Neutrophil (primary cell): Measurements from ENCODE around the gene MOV10.
A peak's percentile ranks its signal among the peaks of the same experiment; 100 is the strongest.

Source experiments
- H3K27ac ChIP-seq: fragments of 200-600 bp; sonication (generic); 2 replicates; pipeline ENCODE4 v1.5.1; 2016; ENCODE audit warnings: mild to moderate bottlenecking, moderate library complexity
- H3K27me3 ChIP-seq: fragments of 200-600 bp; sonication (generic); 2 replicates; pipeline ENCODE4 v1.6.0; 2016; ENCODE audit warnings: mild to moderate bottlenecking
- H3K36me3 ChIP-seq: fragments of 200-600 bp; sonication (generic); 2 replicates; pipeline ENCODE4 v1.5.1; 2017
- H3K4me1 ChIP-seq, 2 experiments: fragments of 200-600 bp in 1 of 2; sonication (generic) in 1 of 2; 1 replicate in 1 of 2; 2 replicates in 1 of 2; pipeline versions ENCODE4 v1.5.1 to v1.6.1; 2013 to 2016; ENCODE audit warnings: low read depth in 1 of 2, low read length in 1 of 2, mild to moderate bottlenecking in 1 of 2, moderate library complexity in 1 of 2; ENCODE audit not compliant: control insufficient read depth in 1 of 2, insufficient read depth in 1 of 2
- H3K4me3 ChIP-seq, 2 experiments: fragments of 200-600 bp in 1 of 2; sonication (generic) in 1 of 2; 1 replicate in 1 of 2; 2 replicates in 1 of 2; pipeline ENCODE4 v1.5.1; 2013 to 2016; ENCODE audit warnings: low read depth in 1 of 2, low read length in 1 of 2, mild to moderate bottlenecking in 1 of 2, moderate library complexity in 1 of 2
- H3K9me3 ChIP-seq: fragments of 200-600 bp; sonication (generic); 2 replicates; pipeline ENCODE4 v1.5.1; 2016
- TF ChIP-seq, protein P1 (sequence below): fragments of 200-600 bp; sonication (generic); IDR thresholded peaks from 2 replicates; pipeline ENCODE4 v1.5.1; 2016; ENCODE audit warnings: antibody characterized with exemption

MOV10 gene

DNA sequence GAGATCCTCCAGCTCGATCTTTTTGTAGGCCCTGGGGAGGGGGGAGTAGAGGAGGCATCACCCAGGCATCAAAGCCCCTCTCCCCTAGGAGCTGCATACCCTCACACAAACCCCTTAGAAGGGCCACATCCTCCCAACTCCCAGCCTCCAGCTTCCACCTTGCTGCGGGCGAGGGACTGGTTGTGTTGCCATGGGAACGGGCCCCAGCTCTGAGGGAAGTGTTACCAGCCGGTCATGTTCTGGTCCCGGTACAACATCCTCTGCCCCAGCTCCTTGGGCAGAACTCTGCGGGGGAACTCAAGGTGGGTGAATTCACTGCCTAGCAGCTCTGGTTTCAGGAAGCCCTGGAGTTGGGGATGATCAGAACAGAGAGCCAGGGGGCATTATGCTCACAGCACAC, 36.6 kb downstream of the MOV10 start:
- peaks cover 25 to 33% of the 10 kb centered on the region in 2 experiments for H3K4me1 ChIP-seq
- no peak overlapping the region for H3K27ac ChIP-seq
- no peak overlapping the region for H3K4me3 ChIP-seq
- TF ChIP-seq, protein P1, sequence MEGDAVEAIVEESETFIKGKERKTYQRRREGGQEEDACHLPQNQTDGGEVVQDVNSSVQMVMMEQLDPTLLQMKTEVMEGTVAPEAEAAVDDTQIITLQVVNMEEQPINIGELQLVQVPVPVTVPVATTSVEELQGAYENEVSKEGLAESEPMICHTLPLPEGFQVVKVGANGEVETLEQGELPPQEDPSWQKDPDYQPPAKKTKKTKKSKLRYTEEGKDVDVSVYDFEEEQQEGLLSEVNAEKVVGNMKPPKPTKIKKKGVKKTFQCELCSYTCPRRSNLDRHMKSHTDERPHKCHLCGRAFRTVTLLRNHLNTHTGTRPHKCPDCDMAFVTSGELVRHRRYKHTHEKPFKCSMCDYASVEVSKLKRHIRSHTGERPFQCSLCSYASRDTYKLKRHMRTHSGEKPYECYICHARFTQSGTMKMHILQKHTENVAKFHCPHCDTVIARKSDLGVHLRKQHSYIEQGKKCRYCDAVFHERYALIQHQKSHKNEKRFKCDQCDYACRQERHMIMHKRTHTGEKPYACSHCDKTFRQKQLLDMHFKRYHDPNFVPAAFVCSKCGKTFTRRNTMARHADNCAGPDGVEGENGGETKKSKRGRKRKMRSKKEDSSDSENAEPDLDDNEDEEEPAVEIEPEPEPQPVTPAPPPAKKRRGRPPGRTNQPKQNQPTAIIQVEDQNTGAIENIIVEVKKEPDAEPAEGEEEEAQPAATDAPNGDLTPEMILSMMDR, result no peak
- H3K9me3 ChIP-seq, result no peaks in the 10 kb centered on the region
- peaks cover 100% of the 10 kb centered on the region for H3K27me3 ChIP-seq
- no peaks in the 10 kb centered on the region for H3K36me3 ChIP-seq

GRCh38 chr1:112711670-112712069, 37.2 kb downstream of the MOV10 start:
- Histone ChIP-seq H3K27me3 (peaks cover 100% of the 10 kb centered on the region), H3K36me3 (no peaks in the 10 kb centered on the region), H3K4me1 (peaks cover 27 to 35% of the 10 kb centered on the region in 2 experiments), H3K9me3 (no peaks in the 10 kb centered on the region), H3K27ac (no peak overlapping the region), H3K4me3 (no peak overlapping the region)
- TF ChIP-seq, protein P1, result no peak

DNA sequence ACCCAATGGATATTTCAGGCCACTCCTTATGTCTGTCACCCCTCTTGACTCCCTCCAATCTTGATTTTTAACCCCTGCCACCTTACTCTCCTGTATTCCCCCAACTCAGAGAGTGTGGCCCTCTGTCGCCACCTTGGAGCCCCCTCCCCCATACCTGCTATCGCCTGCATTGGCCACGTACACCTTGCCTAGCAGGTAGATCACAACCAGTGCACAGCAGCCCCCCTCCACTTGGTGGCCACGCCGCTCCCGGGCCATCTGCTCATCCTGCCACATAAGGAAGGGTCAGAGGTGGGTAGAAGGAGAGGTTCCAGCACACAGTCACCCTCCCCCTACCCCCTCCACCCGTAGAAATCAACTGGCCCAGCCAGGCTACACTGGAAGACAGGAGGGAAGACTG, 37.7 kb downstream of the MOV10 start:
- TF ChIP-seq, protein P1, result no peak
- H3K4me1 ChIP-seq, result peaks cover 26 to 32% of the 10 kb centered on the region in 2 experiments

DNA sequence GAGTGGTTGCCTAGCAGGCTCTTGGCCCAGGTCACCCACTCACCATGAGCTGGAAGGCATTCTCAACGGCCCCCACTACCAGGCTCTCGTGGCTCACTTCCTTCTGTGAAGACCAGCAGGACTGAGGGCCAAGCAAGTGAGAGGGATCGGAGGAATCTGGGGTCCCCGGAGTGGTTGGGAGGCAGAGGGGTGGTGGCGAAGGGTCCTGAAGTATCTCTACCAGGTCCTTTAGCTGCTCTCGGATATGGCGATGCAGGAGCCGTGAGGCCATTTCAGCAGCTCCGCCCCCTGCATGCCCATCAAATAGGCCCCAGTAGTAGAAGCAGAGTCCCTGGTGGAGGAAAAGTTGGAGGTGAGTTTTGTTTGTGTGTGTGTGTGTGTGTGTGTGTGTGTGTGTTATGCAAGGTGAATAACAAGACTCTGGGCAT, 38.3 kb downstream of the MOV10 start:
- Histone ChIP-seq H3K36me3 (no peaks in the 10 kb centered on the region), H3K9me3 (no peaks in the 10 kb centered on the region), H3K27ac (no peak overlapping the region), H3K4me3 (no peak overlapping the region), H3K4me1 (peaks cover 26 to 29% of the 10 kb centered on the region in 2 experiments), H3K27me3 (peaks cover 100% of the 10 kb centered on the region)
- TF ChIP-seq, protein P1, result no peak

More for the DNA sequence above, 37.7 kb downstream of the MOV10 start:
- H3K4me3 ChIP-seq, result no peak overlapping the region
- peaks cover 100% of the 10 kb centered on the region for H3K27me3 ChIP-seq
- no peak overlapping the region for H3K27ac ChIP-seq
- no peaks in the 10 kb centered on the region for H3K36me3 ChIP-seq
- H3K9me3 ChIP-seq, result no peaks in the 10 kb centered on the region

GRCh38 chr1:112713466-112714312, 39.2 kb downstream of the MOV10 start:
- TF ChIP-seq, protein P1, result no peak
- peaks cover 29 to 32% of the 10 kb centered on the region in 2 experiments for H3K4me1 ChIP-seq
- H3K27me3 ChIP-seq, result peaks cover 100% of the 10 kb centered on the region
- H3K4me3 ChIP-seq, result peak overlapping the region; percentile 77 to 78
- H3K27ac ChIP-seq, result peak overlapping the region; percentile 14
- H3K9me3 ChIP-seq, result no peaks in the 10 kb centered on the region
- H3K36me3 ChIP-seq, result no peaks in the 10 kb centered on the region
